CD14-positive monocyte (primary cell): ENCODE measurements around the gene ATP4B. TPM values are rescaled to one million over a fixed set of nuclear protein-coding genes. Genes with fewer than 3 reads are reported as not detected.

Experiments
- DNase-seq, 3 donors: peaks; one replicate each; pipeline ENCODE4 v3.0.0-alpha.2; 2011 to 2022
- H2AFZ ChIP-seq: 2 replicates; pipeline ENCODE4 v1.6.0; 2012; ENCODE audit warnings: mild to moderate bottlenecking, low read depth, low read length, inconsistent platforms; ENCODE audit not compliant: insufficient read depth, poor library complexity, severe bottlenecking
- H3K27ac ChIP-seq, 2 donors: 1 replicate in 1 of 2; 2 replicates in 1 of 2; pipeline ENCODE4 v1.5.1; 2012 to 2013; ENCODE audit warnings: low read length in 2 of 2, control low read depth in 1 of 2, inconsistent platforms in 1 of 2, low read depth in 1 of 2, mild to moderate bottlenecking in 1 of 2
- H3K27me3 ChIP-seq, 2 donors: one replicate each; pipeline versions ENCODE4 v1.6.0 to v1.6.1; 2011 to 2013; ENCODE audit warnings: low read length in 2 of 2; ENCODE audit not compliant: control insufficient read depth in 2 of 2, insufficient read depth in 2 of 2
- H3K36me3 ChIP-seq, 2 donors: replicated peaks in 1 of 2; 1 replicate in 1 of 2; 2 replicates in 1 of 2; pipeline versions ENCODE4 v1.5.1 to v1.6.1; 2012 to 2013; ENCODE audit warnings: low read length in 2 of 2, control low read depth in 1 of 2, inconsistent platforms in 1 of 2, mild to moderate bottlenecking in 1 of 2; ENCODE audit not compliant: insufficient read depth in 2 of 2, control insufficient read depth in 1 of 2
- H3K4me1 ChIP-seq, 2 donors: 1 replicate in 1 of 2; 2 replicates in 1 of 2; pipeline versions ENCODE4 v1.5.1 to v1.6.1; 2012 to 2013; ENCODE audit warnings: low read length in 2 of 2, control low read depth in 1 of 2, inconsistent platforms in 1 of 2, mild to moderate bottlenecking in 1 of 2, moderate library complexity in 1 of 2; ENCODE audit not compliant: insufficient read depth in 2 of 2, control insufficient read depth in 1 of 2
- H3K4me2 ChIP-seq: replicated peaks from 2 replicates; pipeline ENCODE3; 2012; ENCODE audit warnings: low read length, moderate library complexity, mild to moderate bottlenecking; ENCODE audit not compliant: poor library complexity, severe bottlenecking; ENCODE audit errors: extremely low read depth
- H3K4me3 ChIP-seq, 3 experiments: fragments of 200-600 bp in 1 of 3; sonication (generic) in 1 of 3; replicated peaks in 1 of 3; 1 replicate in 2 of 3; 2 replicates in 1 of 3; pipeline ENCODE4 v1.5.1; 2011 to 2013; ENCODE audit warnings: low read length in 3 of 3, mild to moderate bottlenecking in 3 of 3, control low read depth in 2 of 3, low read depth in 2 of 3, inconsistent platforms in 1 of 3, moderate library complexity in 1 of 3
- H3K79me2 ChIP-seq: 2 replicates; pipeline ENCODE4 v1.6.0; 2012; ENCODE audit warnings: mild to moderate bottlenecking, control low read depth, inconsistent platforms, low read length, moderate library complexity; ENCODE audit not compliant: insufficient read depth
- H3K9ac ChIP-seq: 2 replicates; pipeline ENCODE4 v1.6.0; 2017; ENCODE audit warnings: low read length, mild to moderate bottlenecking; ENCODE audit not compliant: insufficient read depth, poor library complexity, severe bottlenecking
- H3K9me3 ChIP-seq, 2 donors: replicated peaks in 1 of 2; 1 replicate in 1 of 2; 2 replicates in 1 of 2; pipeline versions ENCODE4 v1.5.1 to v1.6.1; 2012 to 2013; ENCODE audit warnings: low read length in 2 of 2, control low read depth in 1 of 2; ENCODE audit not compliant: control insufficient read depth in 1 of 2, insufficient read depth in 1 of 2
- H4K20me1 ChIP-seq: 2 replicates; pipeline ENCODE4 v1.6.0; 2012; ENCODE audit warnings: mild to moderate bottlenecking, low read length, control low read depth, moderate library complexity; ENCODE audit not compliant: insufficient read depth
- H3K27ac Mint-ChIP-seq, 7 donors: one replicate each; pipeline ENCODE4 v1.8.0; 2020; ENCODE audit warnings: mild to moderate bottlenecking in 7 of 7, mixed read lengths in 7 of 7, moderate library complexity in 6 of 7, inconsistent platforms in 2 of 7
- H3K27me3 Mint-ChIP-seq, 3 donors: one replicate each; pipeline ENCODE4 v1.8.0; 2021 to 2022; ENCODE audit warnings: low read depth in 3 of 3, mild to moderate bottlenecking in 3 of 3, mixed read lengths in 3 of 3, moderate library complexity in 3 of 3, inconsistent platforms in 1 of 3
- H3K36me3 Mint-ChIP-seq, 2 donors: one replicate each; pipeline ENCODE4 v1.8.0; 2020; ENCODE audit warnings: mixed read lengths in 2 of 2, inconsistent platforms in 1 of 2, mild to moderate bottlenecking in 1 of 2
- H3K4me1 Mint-ChIP-seq: one replicate; pipeline ENCODE4 v1.8.0; 2020; ENCODE audit warnings: mild to moderate bottlenecking, mixed read lengths
- H3K4me3 Mint-ChIP-seq, 2 donors: one replicate each; pipeline ENCODE4 v1.8.0; 2020; ENCODE audit warnings: mild to moderate bottlenecking in 2 of 2, mixed read lengths in 2 of 2, moderate library complexity in 1 of 2
- H3K9me3 Mint-ChIP-seq, 7 donors: one replicate each; pipeline ENCODE4 v1.8.0; 2020 to 2022; ENCODE audit warnings: mixed read lengths in 7 of 7, mild to moderate bottlenecking in 6 of 7, moderate library complexity in 6 of 7, inconsistent platforms in 2 of 7
- CTCF ChIP-seq: fragments of 200-600 bp; IDR thresholded peaks from one replicate; pipeline ENCODE4 v1.8.0; 2022; ENCODE audit warnings: antibody characterized with exemption, mild to moderate bottlenecking
- WGBS: methylation state at CpG from one replicate; pipeline ENCODE4 v1.1.5; 2013; ENCODE audit warnings: missing lambda C conversion rate; ENCODE audit not compliant: insufficient coverage; 5-methylcytosine and 5-hydroxymethylcytosine counted together
- intact Hi-C, 2 donors: fragments of 100-400 bp; cut with micrococcal nuclease; formaldehyde crosslinking; loops; one replicate each; pipeline versions ENCODE4 v1.15.0 to v1.15.1; 2023
- polyA plus RNA-seq, 3 donors: library from polyadenylated mRNA; depleted of rRNA in 1 of 3; unstranded in 2 of 3; stranded (reverse) in 1 of 3; fragments of 300-500 nt in 2 of 3; fragments of >200 nt in 1 of 3; fragmentation: Illumina TruSeq in 2 of 3; gene quantifications; 1 replicate in 2 of 3; 2 replicates in 1 of 3; pipeline ENCODE4 v1.2.3, GENCODE V29; 2012 to 2021

Gene ATP4B
- polyA plus RNA-seq, 3 donors: not detected

- no peak for TF ChIP-seq CTCF
- DNase-seq: no peak
- Mint-ChIP-seq H3K27me3 (peaks cover 0 to 16% (median 2%) of the 10 kb centered on the region in 3 donors), H3K4me1 (no peaks in the 10 kb centered on the region), H3K27ac (peak overlapping the region in 5 of 7 donors; percentile 51 to 83 (median 76)), H3K9me3 (peaks cover 0 to 6% (median 1%) of the 10 kb centered on the region in 7 donors), H3K36me3 (peaks cover 22 to 65% of the 10 kb centered on the region in 2 donors), H3K4me3 (no peak overlapping the region)
- 97% methylated on average over 9 of the region's 9 CpGs for WGBS
- Histone ChIP-seq H3K79me2 (peaks cover 47% of the 10 kb centered on the region), H3K4me2 (no peak overlapping the region), H2AFZ (no peak overlapping the region), H3K4me3 (no peak overlapping the region), H3K36me3 (peaks cover 8 to 65% of the 10 kb centered on the region in 2 donors), H3K4me1 (no peaks in the 10 kb centered on the region), H3K27ac (no peak overlapping the region), H3K9ac (no peak overlapping the region), H3K9me3 (no peaks in the 10 kb centered on the region), H4K20me1 (no peaks in the 10 kb centered on the region), H3K27me3 (no peaks in the 10 kb centered on the region)
- intact Hi-C loops: no loop called here
Observed at GRCh38 chr13:113624235-113624587, 33.8 kb downstream of the ATP4B start.

GRCh38 chr13:113623491-113624234 lies 34.3 kb downstream of the ATP4B start:
- Mint-ChIP-seq H3K4me3 (no peak overlapping the region), H3K27me3 (peaks cover 0 to 16% (median 2%) of the 10 kb centered on the region in 3 donors), H3K4me1 (no peaks in the 10 kb centered on the region), H3K27ac (peak overlapping the region in 6 of 7 donors; percentile 40 to 82 (median 62)), H3K36me3 (peaks cover 22 to 61% of the 10 kb centered on the region in 2 donors), H3K9me3 (peaks cover 0 to 6% (median 1%) of the 10 kb centered on the region in 7 donors)
- Histone ChIP-seq H3K4me2 (no peak overlapping the region), H4K20me1 (no peaks in the 10 kb centered on the region), H3K79me2 (peaks cover 46% of the 10 kb centered on the region), H3K9me3 (no peaks in the 10 kb centered on the region), H3K27ac (peak overlapping the region in 1 of 2 donors; percentile 15), H3K27me3 (no peaks in the 10 kb centered on the region), H3K36me3 (peaks cover 8 to 60% of the 10 kb centered on the region in 2 donors), H3K4me3 (no peak overlapping the region), H2AFZ (no peak overlapping the region), H3K4me1 (no peaks in the 10 kb centered on the region), H3K9ac (no peak overlapping the region)
- 89% methylated on average over 17 of the region's 20 CpGs for WGBS
- TF ChIP-seq CTCF: no peak
- no peak for DNase-seq
- intact Hi-C loops: no loop called here
